DMS114 treated with DMSO at 0.1 percent for 48 hours (cell line): ENCODE data around the gene SLC12A6.
"Not testable (repeated sequence)": the region's sequence is repeated elsewhere in the genome, so short reads cannot be mapped to it uniquely, and the experiment has no call there.

Source experiments
- DNase-seq: peaks from one replicate; lab custom pipeline; 2025; ENCODE audit not compliant: unreplicated experiment; lab: John Stamatoyannopoulos, UW

SLC12A6 gene

DNA sequence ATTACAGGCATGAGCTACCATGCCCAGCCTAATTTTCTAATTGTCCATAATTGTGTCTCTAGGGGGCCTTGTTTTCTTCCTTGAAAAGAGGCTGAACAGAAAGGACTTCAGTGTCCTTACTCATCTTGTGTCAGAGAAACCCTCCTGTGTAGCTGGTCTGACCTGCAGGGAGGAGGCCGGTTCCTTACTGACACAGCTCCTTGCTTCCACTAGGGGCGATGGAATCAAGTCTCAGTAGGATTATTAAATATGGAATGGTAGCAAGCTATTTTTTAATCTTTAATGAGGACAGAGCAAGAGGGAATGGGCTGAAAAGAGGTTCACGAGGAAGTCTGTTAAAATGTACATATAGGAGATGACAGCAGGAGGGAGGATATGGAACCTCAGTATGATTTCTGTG is 20.8 kb upstream of the SLC12A6 start:
- DNase-seq, result peak; percentile 14

DNA sequence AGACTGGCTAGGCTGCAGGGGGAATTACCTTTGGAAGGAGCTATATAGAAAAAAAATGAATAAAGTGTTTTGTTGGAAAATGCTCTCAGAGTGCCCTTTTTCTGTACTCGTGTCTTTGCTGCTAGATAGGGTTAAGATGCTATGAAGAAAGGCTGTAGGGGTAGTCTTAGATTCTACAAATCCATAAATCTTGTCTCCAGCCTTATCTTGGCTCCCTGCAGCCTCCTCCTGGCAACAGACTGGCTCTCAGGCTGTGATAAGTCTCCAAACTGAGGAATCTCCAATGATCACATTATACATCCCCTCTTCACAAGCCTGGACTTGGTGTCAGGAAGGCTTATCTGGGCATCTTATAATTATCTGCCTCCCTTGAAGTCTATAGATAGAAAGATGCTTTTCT is 20.1 kb upstream of the SLC12A6 start:
- DNase-seq, result no peak

DNA sequence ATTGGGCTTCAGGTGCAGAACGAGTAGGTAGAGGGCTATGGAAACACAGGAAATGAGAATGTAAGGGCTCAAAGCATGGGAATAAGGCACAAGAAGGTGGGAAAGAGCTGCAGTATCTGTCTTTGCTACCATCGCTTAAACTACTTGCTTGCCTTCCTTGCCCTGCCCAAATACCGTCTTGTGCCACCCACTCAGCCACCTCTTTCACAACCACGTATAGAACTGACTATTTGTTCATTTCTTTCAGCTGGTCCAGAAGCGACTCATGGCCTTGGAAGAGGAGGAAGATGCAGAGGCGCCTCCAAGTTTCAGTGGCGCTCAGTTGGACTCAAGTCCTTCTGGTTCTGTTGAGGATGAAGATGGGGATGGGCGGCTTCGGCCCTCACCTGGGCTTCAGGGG is 17.7 kb upstream of the SLC12A6 start:
- DNase-seq, result no peak

DNA sequence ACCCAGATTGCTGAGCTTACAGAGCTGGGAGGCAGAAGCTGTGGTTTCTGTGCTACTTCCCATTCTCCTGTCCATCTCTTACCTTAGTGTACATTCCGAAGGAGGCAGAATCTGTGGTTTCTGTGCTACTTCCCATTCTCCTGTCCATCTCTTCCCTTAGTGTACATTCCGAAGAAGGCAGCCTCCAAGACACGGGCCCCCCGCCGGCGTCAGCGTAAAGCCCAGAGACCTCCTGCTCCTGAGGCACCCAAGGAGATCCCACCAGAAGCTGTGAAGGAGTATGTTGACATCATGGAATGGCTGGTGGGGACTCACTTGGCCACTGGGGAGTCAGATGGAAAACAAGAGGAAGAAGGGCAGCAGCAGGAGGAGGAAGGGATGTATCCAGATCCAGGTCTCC is 16.7 kb upstream of the SLC12A6 start:
- no peak for DNase-seq

DNA sequence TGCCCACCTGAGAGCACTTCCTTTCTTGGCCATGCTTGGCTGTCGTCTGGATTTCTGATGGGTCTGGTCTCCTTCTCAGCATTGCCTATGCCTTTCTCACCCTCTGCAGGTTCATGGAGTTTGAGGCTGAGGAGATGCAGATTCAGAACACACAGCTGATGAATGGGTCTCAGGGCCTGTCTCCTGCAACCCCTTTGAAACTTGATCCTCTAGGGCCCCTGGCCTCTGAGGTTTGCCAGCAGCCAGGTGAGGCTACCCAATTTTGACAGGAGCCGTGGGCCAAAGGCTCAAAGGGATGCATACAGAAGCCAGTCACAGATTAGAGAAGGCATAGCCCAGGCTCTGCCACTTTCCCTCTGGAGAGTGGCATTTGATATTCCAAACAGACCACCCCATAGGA is 16.0 kb upstream of the SLC12A6 start:
- no peak for DNase-seq

DNA sequence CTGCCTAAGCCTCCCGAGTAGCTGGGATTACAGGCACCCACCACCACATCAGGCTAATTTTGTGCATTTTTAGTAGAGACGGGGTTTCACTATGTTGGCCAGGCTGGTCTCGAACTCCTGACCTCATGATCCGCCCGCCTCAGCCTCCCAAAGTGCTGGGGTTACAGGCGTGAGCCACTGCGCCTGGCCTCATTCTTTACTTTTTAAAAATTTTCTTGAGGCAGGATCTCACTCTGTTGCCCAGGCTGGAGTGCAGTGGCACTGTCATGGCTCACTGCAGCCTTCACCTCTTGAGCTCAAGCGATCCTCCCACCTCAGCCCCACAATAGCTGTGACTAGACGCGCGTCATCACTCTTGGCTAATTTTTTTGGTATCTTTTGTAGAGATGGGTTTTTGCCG is 15.4 kb upstream of the SLC12A6 start:
- not testable (repeated sequence) for DNase-seq

DNA sequence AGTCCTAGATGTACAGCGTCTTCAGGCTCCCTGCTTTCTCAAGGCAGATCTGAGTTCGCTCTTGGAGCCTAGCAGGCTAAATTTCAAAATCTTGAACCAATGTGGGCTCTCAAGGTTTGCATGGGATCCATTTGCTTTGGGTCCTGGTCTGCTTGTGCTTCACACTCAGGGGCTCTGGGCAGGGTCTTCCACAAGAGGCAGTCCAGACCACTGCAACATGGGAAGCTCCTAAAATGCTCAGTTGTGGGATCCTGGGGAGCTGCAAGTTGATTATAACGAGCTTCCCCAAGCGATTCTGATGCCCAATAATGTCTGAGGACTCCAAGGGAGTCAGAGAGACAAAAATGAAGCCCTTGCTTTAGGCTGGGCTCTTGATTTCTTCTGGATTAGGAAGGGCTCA is 12.2 kb upstream of the SLC12A6 start:
- no peak for DNase-seq

DNA sequence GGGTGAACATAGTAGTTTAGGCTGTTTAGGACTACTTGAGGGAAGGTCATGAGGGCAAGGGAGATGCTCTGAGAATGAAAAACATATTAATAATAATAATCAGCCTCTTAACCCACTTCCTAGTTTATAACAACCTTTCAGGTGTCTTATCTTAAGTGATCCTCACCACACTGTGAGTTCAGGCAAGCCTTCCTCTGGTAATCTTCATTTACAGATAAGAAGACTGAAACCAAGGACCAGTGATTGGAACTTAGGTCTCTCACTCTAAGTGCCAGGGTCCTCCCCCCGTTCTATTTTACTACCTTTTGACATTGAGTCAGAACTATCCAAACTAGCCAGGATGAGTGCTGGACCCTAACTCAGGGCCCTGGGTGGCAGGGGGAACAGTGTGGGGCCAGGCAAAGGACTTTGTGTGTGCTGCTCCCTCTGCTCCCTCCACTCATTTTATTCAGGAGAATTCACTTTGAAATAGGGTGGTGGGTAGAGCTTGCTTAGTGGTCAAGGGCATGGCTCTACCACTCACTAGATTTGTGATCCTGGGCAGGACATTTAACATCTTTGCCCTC is 11.2 kb upstream of the SLC12A6 start:
- no peak for DNase-seq

DNA sequence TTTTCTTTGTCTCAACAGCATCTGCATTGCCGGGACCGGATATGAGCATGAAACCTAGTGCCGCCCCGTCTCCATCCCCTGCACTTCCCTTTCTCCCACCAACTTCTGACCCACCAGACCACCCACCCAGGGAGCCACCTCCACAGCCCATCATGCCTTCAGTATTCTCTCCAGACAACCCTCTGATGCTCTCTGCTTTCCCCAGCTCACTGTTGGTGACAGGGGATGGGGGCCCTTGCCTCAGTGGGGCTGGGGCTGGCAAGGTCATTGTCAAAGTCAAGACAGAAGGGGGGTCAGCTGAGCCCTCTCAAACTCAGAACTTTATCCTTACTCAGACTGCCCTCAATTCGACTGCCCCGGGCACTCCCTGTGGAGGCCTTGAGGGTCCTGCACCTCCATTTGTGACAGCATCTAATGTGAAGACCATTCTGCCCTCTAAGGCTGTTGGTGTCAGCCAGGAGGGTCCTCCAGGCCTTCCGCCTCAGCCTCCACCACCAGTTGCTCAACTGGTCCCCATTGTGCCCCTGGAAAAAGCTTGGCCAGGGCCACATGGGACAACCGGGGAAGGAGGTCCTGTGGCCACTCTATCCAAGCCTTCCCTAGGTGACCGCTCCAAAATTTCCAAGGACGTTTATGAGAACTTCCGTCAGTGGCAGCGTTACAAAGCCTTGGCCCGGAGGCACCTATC is 10.5 kb upstream of the SLC12A6 start:
- DNase-seq, result no peak

DNA sequence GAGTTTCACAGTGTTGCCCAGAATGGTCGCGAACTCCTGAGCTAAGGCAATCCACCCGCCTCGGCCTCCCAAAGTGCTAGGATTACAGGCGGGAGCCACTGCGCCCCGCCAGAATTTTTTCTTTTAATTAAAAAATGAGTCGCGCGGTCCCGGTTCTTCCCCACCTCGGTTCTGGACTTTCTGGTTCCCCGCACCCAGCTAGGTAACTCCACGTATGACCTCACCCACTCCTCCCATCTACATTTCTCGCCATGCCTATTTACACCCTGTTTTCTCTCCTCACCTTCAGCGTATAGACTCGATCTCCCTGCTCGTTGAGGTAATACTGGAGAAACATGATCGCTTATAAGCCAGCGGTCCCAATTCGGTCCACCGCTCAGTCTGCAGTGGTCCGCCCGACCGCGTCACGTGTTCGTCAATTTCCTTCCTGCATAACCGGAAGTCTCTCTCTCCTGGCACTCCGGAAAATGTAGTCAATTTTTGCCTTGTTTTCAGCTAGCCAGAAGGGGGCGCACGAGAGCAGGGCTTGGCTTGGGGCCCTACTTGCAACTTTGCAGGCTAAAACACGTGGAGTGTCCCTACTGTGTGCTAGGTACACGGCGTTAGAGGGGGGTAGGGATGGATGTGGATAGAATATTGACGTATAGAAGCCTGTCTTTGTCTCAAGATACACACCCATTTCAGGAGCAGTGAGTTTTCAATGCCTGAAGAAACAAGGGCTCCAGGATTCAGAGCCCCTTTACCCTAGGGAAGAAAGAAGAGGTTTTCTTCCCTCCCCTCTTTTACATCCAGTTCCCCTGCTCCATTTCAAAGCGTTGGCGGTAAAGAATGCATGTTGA is 5.4 kb upstream of the SLC12A6 start, which contains the start of the genes NOP10 and NUTM1:
Gene NOP10, minus strand, starts transcription at position 400 of the 839 bp plus-strand sequence. Its CDS starts 63 bp downstream, at position 337.
Gene NUTM1, plus strand, starts transcription at position 579 of the 839 bp plus-strand sequence. CDS start 382 bp downstream, outside the sequence.
- DNase-seq, result peak; percentile 90

DNA sequence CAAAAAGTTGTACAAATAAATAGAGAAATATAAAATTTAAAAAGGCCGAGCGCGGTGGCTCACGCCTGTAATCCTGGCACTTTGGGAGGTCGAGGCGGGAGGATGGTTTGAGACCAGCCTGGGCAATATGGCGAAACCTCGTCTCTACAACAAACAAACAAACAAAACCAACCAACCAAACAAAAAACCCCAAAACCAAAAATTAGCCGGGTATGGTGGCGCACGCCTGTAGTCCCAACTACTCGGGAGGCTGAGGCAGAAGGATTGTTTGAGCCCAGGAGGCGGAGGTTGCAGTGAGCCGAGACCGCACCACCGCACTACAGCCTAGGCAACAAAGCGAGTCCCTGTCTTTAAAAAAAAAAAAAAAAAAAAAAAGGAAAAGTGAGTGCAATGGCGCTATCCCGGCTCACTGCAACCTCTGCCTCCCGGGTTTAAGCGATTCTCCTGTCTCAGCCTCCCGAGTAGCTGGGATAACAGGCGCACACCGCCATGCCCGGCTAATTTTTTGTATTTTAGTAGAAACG is 4.7 kb upstream of the SLC12A6 start:
- not testable (repeated sequence) for DNase-seq

DNA sequence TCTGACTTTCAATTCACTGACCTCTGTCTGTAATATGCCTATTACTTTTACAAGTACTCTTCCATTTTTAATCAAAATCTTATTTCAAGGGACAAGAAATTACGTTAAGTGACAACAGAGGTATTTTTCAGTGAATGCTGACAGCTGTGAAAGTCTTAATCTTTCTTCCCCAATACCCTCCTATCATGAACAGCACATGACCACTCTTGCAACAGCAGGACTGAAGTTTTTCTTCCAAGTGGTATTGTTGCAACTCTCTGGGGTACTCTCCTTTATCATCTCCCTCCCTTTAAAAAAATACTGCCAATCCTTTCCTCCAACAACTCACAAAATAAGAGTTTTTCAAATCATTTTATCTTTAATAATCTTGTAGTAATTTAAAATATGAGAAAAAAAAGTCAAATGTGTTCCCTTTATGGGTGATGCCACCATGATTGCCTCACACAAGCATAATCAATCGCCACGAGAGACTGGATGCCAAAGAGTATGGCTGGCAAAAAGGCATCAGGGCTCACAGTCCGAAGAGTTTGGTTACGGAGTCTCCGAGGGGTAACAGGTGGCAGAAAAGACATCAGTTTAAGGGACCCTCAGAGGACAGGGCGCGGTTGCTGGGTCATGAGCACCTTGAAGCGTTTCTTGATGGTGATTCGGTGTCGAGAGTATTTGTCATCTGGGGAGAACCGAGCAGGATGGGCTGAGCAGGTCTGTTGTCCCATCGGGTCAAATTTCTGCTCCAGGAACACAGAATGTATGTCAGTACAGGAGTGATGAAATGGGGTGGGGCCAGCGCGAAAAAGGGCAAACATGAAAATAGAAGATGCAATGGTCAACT is 4.0 kb upstream of the SLC12A6 start:
- DNase-seq, result no peak

DNA sequence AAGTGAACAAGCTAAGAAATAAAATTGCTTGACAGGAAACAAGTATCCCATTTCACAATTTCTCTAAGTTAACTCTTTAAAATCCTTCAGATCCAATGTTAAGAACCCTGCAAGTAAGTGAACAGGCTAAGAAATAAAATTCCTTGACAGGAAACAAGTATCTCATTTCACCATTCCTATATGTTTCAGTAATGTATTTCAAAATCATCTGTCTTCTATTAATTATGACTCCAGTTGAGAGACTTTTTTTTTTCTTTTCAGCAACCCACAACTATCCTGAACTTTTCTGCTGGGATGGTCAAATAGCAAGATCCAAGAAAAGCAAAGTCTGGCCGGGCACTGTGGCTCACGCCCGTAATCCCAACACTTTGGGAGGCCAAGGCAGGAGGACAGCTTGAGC is 2.4 kb upstream of the SLC12A6 start:
- no peak for DNase-seq

DNA sequence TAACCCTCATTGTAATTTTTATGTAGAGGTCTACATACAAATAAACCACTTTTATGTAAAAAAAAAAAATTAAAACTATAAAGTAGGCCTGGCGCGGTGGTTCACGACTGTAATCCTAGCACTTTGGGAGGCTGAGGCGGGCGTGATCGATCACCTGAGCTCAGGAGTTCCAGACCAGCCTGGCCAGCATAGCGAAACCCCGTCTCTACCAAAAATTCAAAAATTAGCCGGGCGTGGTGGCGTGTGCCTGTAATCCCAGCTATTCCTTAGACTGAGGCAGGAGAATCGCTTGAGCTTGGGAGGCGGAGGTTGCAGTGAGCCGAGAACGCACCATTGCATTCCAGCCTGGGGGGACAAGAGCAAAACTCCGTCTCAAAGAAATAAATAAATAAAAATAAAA is 766 bp upstream of the SLC12A6 start:
- no peak for DNase-seq

DNA sequence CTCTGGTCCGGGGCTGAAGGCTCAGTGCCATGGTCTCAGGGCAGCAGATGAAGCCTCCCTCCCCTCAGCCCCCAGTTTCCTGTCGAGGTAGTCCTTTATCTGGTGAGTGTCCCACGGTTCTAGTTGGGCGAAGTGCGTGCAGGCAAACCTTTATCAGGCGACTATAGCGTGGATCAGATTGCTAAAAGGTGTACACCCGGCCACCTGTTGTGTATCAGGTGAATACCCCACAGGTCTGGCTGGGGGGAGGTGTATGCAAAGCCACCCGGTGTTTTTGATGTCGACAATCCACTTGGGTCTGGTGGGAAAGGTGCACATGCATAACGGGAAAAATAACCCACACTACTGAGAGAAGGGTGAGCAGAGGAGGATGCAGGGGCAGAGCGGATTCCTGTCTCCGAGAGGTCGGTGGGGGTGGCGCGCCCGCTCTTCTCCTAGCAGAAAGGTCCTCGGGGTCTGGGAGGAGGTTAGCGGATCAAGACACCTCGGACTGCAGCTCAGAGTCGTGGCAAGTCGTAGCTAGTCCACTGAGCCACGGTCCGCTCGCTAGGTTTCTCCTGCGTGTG is 507 bp downstream of the SLC12A6 start:
- DNase-seq, result no peak

DNA sequence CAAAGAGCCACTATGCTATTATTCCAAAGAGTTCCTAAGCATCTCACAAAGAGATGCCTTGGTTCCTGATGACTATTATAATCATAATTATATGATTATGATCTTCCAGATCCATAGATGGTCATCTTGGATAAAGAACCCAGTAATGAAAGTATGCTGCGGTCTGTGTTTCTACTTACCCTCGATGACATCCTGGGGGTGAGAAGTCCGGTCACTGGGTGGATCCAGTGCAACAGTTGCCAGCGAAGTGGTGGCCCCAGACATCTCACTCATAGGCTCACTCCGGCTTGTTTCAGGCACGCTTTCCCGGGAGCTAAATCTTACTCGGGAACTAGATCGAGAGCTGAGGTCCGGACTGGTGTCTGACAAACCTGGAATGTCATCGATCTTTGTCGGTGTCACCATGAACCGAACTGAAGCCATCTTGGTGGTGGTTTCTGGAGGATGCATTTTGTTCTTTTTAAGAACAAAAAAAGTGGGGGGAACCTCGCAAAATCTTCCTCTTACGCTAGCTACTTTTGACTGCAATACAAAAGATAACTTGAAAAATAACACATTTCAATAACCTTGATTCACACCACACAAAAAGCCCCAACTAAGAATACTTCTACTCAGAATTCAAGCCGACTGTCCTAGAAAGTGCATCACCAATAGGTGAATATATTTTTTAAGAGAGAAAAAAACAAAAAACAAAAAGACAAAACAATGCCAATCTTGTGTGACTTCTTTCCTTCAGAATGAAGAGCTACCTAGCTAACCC is 1.2 kb downstream of the SLC12A6 start:
- no peak for DNase-seq

DNA sequence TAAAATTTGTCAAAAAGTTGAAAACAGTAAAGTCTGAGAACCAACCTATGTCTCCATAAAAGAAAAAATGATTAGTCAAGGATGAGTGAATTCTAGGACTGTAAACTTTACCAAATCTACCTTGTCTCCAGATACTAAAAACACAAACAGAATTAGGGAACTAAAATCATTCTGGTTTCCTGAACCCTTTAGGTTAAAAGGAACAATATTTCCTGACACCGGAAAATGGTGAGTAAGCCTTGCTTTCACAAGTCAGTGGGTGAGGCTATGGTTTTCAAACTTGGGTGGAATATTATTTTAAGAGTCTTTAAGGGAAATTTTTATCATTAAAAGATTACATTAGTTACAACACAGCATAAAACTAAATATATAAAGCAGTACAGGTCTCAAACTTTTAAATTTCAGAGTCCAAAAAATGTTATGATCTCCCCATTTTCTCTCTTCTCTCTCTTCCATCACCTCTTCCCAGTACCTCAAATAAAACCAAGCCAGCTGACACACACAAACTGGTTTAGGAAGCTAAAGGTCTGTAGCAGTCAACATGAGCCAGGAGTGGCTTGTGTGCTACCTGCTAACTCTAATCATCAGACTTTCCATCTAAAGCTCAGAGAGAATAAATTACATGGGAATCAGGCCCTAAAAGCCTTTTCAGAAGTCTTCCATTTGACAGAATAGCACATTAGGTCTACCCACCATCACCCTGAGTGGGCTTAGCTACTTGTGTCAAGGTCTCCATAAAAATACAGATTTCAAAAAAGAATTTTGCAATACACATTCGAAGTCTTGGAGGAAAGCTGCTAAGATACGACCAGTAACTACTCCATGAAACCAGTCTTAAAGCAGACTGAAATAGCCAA is 2.2 kb downstream of the SLC12A6 start:
- DNase-seq, result no peak

DNA sequence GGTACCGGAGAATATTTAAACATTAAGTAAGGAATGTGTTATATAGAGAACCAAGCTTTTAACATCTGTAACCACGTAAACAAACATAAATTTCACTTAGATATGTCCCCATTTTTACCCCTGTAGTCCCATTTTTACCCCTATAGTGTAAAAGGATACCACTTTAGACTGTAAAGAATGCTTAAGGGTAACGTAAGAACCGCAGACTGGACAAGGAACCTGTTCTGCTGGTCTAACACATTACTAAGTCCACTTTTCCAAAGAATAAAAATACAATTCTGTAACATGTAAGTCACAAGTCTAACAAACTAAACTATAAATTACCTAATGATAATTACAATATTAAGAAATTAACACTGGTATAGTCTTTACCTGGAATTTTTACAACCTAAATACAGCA is 2.9 kb downstream of the SLC12A6 start:
- DNase-seq, result no peak

DNA sequence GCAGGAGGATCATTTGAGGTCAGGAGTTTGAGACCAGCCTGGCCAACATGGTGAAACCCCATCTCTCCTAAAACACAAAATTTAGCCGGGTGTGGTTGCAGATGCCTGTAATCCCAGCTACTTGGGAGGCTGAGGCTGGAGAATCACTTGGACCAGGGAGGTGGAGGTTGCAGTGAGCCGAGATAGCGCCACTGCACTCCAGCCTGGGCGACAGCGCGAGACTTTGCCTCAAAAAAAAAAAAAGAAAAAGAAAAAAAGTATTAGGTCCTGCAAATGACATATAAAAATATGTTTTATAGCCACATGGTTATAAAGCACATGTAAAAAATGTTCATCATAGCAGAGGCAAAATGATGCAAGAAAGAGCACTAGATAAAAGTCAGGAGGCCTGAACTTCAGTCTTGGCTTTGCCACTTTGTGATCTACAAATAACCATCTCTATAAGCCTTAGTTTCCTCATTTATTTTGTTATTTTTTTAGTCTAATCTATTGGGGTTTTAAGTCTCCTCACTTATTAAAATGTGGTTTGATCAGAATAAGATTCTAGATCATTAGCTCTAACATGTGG is 4.9 kb downstream of the SLC12A6 start:
- DNase-seq, result no peak
